Mammary epithelial cell (primary cell): ENCODE data around the gene OTP.

Experiments
- EZH2 ChIP-seq: IDR thresholded peaks from 2 replicates; pipeline ENCODE4 v1.6.1; 2012; ENCODE audit warnings: low read length, inconsistent platforms, borderline replicate concordance
- TF ChIP-seq, protein P1 (sequence below), 2 donors: IDR thresholded peaks in 1 of 2; conservative IDR thresholded peaks in 1 of 2; 2 replicates each; pipeline ENCODE4 v1.5.1; 2011 to 2012; ENCODE audit warnings: inconsistent platforms in 2 of 2, low read length in 2 of 2, mild to moderate bottlenecking in 2 of 2, control low read depth in 1 of 2, low read depth in 1 of 2; ENCODE audit not compliant: insufficient read depth in 1 of 2; ENCODE audit errors: extremely low read depth in 1 of 2

DNA sequence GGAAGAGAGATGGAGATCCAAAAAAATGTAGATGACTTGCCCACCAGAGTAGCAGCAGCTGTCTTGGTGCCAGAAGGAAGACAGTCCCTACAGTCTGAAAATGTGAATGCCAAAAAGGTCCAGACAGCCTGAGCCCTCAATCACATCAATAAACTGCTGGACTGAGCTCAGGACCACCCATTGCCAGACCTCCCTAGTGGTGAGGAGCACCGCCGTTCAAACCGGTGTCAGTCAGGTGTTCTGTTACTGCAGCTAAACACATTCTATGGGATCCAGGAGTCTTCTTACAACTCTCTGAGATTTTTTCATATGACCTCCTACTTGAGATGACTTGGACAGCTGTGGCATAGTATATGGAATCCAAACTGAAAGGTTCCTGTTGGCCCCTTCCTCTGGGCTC lies 32.0 kb upstream of the OTP start:
- TF ChIP-seq, protein P1, sequence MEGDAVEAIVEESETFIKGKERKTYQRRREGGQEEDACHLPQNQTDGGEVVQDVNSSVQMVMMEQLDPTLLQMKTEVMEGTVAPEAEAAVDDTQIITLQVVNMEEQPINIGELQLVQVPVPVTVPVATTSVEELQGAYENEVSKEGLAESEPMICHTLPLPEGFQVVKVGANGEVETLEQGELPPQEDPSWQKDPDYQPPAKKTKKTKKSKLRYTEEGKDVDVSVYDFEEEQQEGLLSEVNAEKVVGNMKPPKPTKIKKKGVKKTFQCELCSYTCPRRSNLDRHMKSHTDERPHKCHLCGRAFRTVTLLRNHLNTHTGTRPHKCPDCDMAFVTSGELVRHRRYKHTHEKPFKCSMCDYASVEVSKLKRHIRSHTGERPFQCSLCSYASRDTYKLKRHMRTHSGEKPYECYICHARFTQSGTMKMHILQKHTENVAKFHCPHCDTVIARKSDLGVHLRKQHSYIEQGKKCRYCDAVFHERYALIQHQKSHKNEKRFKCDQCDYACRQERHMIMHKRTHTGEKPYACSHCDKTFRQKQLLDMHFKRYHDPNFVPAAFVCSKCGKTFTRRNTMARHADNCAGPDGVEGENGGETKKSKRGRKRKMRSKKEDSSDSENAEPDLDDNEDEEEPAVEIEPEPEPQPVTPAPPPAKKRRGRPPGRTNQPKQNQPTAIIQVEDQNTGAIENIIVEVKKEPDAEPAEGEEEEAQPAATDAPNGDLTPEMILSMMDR (conservative IDR thresholded peaks at IDR 0.05 in 1 of 2, IDR thresholded peaks at IDR 0.05 in 1 of 2; ENCODE audit: extremely low read depth in 1 of 2, insufficient read depth in 1 of 2, low read depth in 1 of 2, low read length in 2 of 2), result no peak
- no peak for TF ChIP-seq EZH2
